Skeletal muscle cell (primary cell): ENCODE measurements around the gene CASP7.
"Not testable (repeated sequence)": the region's sequence is repeated elsewhere in the genome, so short reads cannot be mapped to it uniquely, and the experiment has no call there.

Experiments used
- DNase-seq: peaks from one replicate; pipeline ENCODE4 v3.0.0-alpha.2; 2010; ENCODE audit warnings: low read depth
- H3K4me3 ChIP-seq: 2 replicates; pipeline ENCODE4 v1.5.1; 2011; ENCODE audit warnings: low read depth, mild to moderate bottlenecking, control low read depth, low read length, moderate library complexity

CASP7 gene

GRCh38 chr10:113746217-113746957, 66.7 kb downstream of the CASP7 start:
- no peak overlapping the region for H3K4me3 ChIP-seq
- DNase-seq: no peak

GRCh38 chr10:113751181-113751732, 71.5 kb downstream of the CASP7 start, which contains the start of gene PLEKHS1:
PLEKHS1 (plus strand) TSS chr10:113751682; CDS start chr10:113755278, 3,596 bp downstream.
- no peak for DNase-seq
- no peak within 1 kb of the TSS for H3K4me3 ChIP-seq

GRCh38 chr10:113752553-113752952, 72.8 kb downstream of the CASP7 start:
- H3K4me3 ChIP-seq: no peak overlapping the region
- DNase-seq: no peak

- DNase-seq: no peak
- no peak overlapping the region for H3K4me3 ChIP-seq
These were observed 73.4 kb downstream of the CASP7 start for GRCh38 chr10:113753020-113753692.

- no peak overlapping the region for H3K4me3 ChIP-seq
- DNase-seq: no peak
These were observed 74.4 kb downstream of the CASP7 start for GRCh38 chr10:113754125-113754524.

GRCh38 chr10:113754768-113755167, 75.1 kb downstream of the CASP7 start:
- no peak for DNase-seq
- no peak overlapping the region for H3K4me3 ChIP-seq

- no peak overlapping the region for H3K4me3 ChIP-seq
- DNase-seq: no peak
These were observed 77.3 kb downstream of the CASP7 start for GRCh38 chr10:113756940-113757543.

- DNase-seq: no peak
- no peak overlapping the region for H3K4me3 ChIP-seq
These were observed 82.4 kb downstream of the CASP7 start for GRCh38 chr10:113762083-113762482.

- DNase-seq: no peak
- H3K4me3 ChIP-seq: no peak overlapping the region
These were observed 84.9 kb downstream of the CASP7 start for GRCh38 chr10:113764582-113764981.

GRCh38 chr10:113765910-113766309, 86.2 kb downstream of the CASP7 start:
- H3K4me3 ChIP-seq: no peak overlapping the region
- no peak for DNase-seq

GRCh38 chr10:113767222-113767621, 87.5 kb downstream of the CASP7 start:
- DNase-seq: no peak
- H3K4me3 ChIP-seq: no peak overlapping the region

- no peak overlapping the region for H3K4me3 ChIP-seq
- no peak for DNase-seq
These were observed 90.6 kb downstream of the CASP7 start for GRCh38 chr10:113770346-113770745.

- DNase-seq, H3K4me3 ChIP-seq: not testable (repeated sequence)
These were observed 91.4 kb downstream of the CASP7 start for GRCh38 chr10:113771131-113771530.

- no peak for DNase-seq
- no peak overlapping the region for H3K4me3 ChIP-seq
These were observed 96.1 kb downstream of the CASP7 start for GRCh38 chr10:113775686-113776294.

- no peak for DNase-seq
- no peak overlapping the region for H3K4me3 ChIP-seq
These were observed 96.8 kb downstream of the CASP7 start for GRCh38 chr10:113776553-113776952.
